Activated B cell treated with CpG ODN at 0.5 μM for 24 hours (primary cell): ENCODE measurements around the gene THAP3. TPM values are rescaled to one million over a fixed set of nuclear protein-coding genes. Genes with fewer than 3 reads are reported as not detected.

Experiments used
- ATAC-seq: fragments of 200-7000 bp; cut with Tn5 transposase; one replicate; pipeline ENCODE4 v1.10.0; 2021; ENCODE audit warnings: low read depth, mild to moderate bottlenecking, moderate library complexity
- CTCF ChIA-PET: fragments of 350-600 bp; sonication (Branson Sonifier 250); formaldehyde crosslinking; loops from one replicate; lab custom pipeline; 2021; ENCODE audit warnings: antibody characterized with exemption; lab: Charles Lee
- POLR2A ChIA-PET: fragments of 350-600 bp; sonication (Branson Sonifier 250); formaldehyde crosslinking; loops from one replicate; lab custom pipeline; 2021; ENCODE audit warnings: antibody characterized with exemption; lab: Charles Lee
- DNase-seq: peaks from one replicate; pipeline ENCODE4 v3.0.0; 2022
- H3K27ac Mint-ChIP-seq: one replicate; pipeline ENCODE4 v1.8.0; 2020; ENCODE audit warnings: mixed read lengths
- H3K27me3 Mint-ChIP-seq: one replicate; pipeline ENCODE4 v1.8.0; 2021; ENCODE audit warnings: mixed read lengths
- H3K36me3 Mint-ChIP-seq: one replicate; pipeline ENCODE4 v1.8.0; 2021; ENCODE audit warnings: low read depth, mixed read lengths
- H3K4me1 Mint-ChIP-seq: one replicate; pipeline ENCODE4 v1.8.0; 2021; ENCODE audit warnings: mixed read lengths
- H3K4me3 Mint-ChIP-seq: one replicate; pipeline ENCODE4 v1.8.0; 2020; ENCODE audit warnings: mild to moderate bottlenecking, mixed read lengths
- H3K9me3 Mint-ChIP-seq: one replicate; pipeline ENCODE4 v1.8.0; 2020; ENCODE audit warnings: mixed read lengths
- intact Hi-C: fragments of 100-400 bp; cut with micrococcal nuclease; formaldehyde crosslinking; loops from one replicate; pipeline ENCODE4 v1.15.1; 2024
- total RNA-seq: library from RNA; stranded (reverse); gene quantifications from 2 replicates; pipeline ENCODE4 v1.2.3, GENCODE V29; 2022
- TF ChIP-seq, protein P1 (sequence below): fragments of 200-600 bp; IDR thresholded peaks from one replicate; pipeline ENCODE4 v1.8.0; 2022; ENCODE audit warnings: antibody characterized with exemption, mild to moderate bottlenecking

THAP3 gene
- total RNA-seq, 1 donor from 2014 or later = 21.3 TPM

DNA sequence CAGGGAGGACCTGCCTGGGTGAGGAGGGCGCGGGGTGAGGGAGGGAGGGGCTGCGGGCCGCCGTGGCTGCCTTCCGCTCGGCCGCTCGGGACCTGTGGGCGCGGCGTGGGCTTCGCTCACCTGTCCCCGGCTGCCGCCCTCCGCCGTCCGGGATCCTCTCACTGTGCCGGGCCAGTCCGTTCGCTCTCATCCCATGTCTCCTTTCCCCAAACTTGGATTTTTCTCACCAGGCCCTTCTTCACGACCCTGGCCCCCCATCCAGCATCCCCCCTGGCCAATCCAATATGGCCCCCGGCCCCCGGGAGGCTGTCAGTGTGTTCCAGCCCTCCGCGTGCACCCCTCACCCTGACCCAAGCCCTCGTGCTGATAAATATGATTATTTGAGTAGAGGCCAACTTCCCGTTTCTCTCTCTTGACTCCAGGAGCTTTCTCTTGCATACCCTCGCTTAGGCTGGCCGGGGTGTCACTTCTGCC is 44.5 kb upstream of the THAP3 start:
- Mint-ChIP-seq H3K4me3 (peak overlapping the region; percentile 95), H3K27ac (peak overlapping the region; percentile 94), H3K9me3 (no peaks in the 10 kb centered on the region), H3K36me3 (peaks cover 14% of the 10 kb centered on the region), H3K4me1 (peaks cover 41% of the 10 kb centered on the region), H3K27me3 (no peaks in the 10 kb centered on the region)
- ChIA-PET POLR2A (interaction anchor here (0.6 to 4.3 kb wide), 16 partner anchors 11 to 1188 kb away, joined by 3 to 94 read pairs (median 10); partner anchors contain the start of genes ACOT7, CAMTA1, KLHL21 and NOL9), CTCF (interaction anchor here (1.2 to 2.6 kb wide), 3 partner anchors 22 to 55 kb away, joined by 3 to 15 read pairs (median 4); partner anchors contain the start of genes NOL9 and TAS1R1)
- ATAC-seq = peak; percentile 41
- TF ChIP-seq, protein P1, sequence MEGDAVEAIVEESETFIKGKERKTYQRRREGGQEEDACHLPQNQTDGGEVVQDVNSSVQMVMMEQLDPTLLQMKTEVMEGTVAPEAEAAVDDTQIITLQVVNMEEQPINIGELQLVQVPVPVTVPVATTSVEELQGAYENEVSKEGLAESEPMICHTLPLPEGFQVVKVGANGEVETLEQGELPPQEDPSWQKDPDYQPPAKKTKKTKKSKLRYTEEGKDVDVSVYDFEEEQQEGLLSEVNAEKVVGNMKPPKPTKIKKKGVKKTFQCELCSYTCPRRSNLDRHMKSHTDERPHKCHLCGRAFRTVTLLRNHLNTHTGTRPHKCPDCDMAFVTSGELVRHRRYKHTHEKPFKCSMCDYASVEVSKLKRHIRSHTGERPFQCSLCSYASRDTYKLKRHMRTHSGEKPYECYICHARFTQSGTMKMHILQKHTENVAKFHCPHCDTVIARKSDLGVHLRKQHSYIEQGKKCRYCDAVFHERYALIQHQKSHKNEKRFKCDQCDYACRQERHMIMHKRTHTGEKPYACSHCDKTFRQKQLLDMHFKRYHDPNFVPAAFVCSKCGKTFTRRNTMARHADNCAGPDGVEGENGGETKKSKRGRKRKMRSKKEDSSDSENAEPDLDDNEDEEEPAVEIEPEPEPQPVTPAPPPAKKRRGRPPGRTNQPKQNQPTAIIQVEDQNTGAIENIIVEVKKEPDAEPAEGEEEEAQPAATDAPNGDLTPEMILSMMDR = no peak
- no peak for DNase-seq
- intact Hi-C loops = loop anchor here (1.0 kb wide), 1 partner anchor 45 kb away; no protein-coding TSS in a partner anchor

DNA sequence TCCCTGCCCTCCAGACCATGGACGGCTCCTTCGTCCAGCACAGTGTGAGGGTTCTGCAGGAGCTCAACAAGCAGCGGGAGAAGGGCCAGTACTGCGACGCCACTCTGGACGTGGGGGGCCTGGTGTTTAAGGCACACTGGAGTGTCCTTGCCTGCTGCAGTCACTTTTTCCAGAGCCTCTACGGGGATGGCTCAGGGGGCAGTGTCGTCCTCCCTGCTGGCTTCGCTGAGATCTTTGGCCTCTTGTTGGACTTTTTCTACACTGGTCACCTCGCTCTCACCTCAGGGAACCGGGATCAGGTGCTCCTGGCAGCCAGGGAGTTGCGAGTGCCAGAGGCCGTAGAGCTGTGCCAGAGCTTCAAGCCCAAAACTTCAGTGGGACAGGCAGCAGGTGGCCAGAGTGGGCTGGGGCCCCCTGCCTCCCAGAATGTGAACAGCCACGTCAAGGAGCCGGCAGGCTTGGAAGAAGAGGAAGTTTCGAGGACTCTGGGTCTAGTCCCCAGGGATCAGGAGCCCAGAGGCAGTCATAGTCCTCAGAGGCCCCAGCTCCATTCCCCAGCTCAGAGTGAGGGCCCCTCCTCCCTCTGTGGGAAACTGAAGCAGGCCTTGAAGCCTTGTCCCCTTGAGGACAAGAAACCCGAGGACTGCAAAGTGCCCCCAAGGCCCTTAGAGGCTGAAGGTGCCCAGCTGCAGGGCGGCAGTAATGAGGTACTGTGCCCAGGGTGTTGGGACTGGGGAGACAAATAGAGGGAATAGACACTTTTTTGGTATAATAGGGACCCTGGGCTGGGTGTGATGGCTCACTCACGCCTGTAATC is 43.9 kb upstream of the THAP3 start:
- no peak for ATAC-seq
- H3K4me1 Mint-ChIP-seq = peaks cover 41% of the 10 kb centered on the region
- CTCF ChIA-PET = interaction anchor here (0.7 to 2.6 kb wide), 5 partner anchors 19 to 92 kb away, joined by 3 to 15 read pairs (median 4); partner anchors contain the start of genes NOL9 and TAS1R1

DNA sequence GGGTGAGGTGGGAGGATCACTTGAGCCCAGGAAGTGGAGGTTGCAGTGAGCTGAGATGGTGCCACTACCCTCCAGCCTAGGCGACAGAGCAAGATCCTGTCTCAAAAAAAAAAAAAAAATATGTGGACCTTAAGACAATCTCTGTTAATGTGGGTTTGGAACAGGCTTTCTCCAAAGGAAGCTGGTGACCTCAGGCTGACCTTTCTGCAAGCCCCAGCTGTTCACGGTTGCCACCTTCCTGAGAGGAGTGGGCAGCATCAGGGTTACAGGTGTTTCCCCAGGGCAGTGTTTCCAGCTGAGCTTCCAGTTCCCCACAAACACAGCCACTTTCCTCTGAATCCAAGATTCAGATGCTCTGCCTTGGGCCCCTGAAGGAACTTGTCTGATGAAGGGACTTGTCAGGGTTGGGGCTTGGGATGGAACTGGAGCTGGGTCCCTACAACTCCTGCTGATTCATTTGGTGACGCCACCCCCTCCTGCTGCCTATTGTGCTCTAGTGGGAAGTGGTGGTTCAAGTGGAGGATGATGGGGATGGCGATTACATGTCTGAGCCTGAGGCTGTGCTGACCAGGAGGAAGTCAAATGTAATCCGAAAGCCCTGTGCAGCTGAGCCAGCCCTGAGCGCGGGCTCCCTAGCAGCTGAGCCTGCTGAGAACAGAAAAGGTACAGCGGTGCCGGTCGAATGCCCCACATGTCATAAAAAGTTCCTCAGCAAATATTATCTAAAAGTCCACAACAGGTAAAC is 42.9 kb upstream of the THAP3 start:
- peaks cover 41% of the 10 kb centered on the region for H3K4me1 Mint-ChIP-seq
- TF ChIP-seq, protein P1 = no peak
- ATAC-seq = no peak

More for the DNA sequence above, 43.9 kb upstream of the THAP3 start:
- H3K4me3 Mint-ChIP-seq = peak overlapping the region; percentile 95
- POLR2A ChIA-PET = interaction anchor here (0.5 to 4.3 kb wide), 12 partner anchors 10 to 1195 kb away, joined by 3 to 94 read pairs (median 12); partner anchors contain the start of genes ACOT7, KLHL21, NOL9 and TAS1R1
- TF ChIP-seq, protein P1 = no peak
- intact Hi-C loops = loop anchor here (1.0 kb wide), 1 partner anchor 44 kb away; no protein-coding TSS in a partner anchor
- peak; percentile 18 for DNase-seq
- H3K27ac Mint-ChIP-seq = peak overlapping the region; percentile 94
- no peaks in the 10 kb centered on the region for H3K27me3 Mint-ChIP-seq
- H3K36me3 Mint-ChIP-seq = peaks cover 14% of the 10 kb centered on the region
- H3K9me3 Mint-ChIP-seq = no peaks in the 10 kb centered on the region

DNA sequence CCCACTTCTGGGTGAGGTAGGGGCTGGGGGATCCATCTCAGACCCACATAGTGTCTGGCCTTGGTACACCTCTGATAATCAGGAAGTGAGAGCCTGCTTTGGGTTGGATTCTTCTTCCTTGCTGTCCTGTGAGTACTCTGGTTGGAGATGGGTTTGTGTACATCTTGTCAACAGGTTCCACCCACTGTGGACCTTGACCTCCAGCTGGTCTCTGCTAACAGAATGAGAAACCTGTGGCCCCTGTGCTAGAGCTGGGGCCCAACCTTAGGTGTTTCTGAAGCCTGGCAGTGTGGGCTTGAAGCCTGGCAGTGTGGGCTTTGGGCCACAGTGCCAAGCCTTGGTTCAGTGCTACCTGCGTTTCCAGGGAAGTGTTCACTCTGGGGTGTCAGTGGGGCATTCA is 42.3 kb upstream of the THAP3 start:
- CTCF ChIA-PET = no interaction called here
- TF ChIP-seq, protein P1 = no peak
- Mint-ChIP-seq H3K9me3 (no peaks in the 10 kb centered on the region), H3K4me3 (peak overlapping the region; percentile 15), H3K27ac (peak overlapping the region; percentile 65), H3K27me3 (no peaks in the 10 kb centered on the region), H3K36me3 (peaks cover 17% of the 10 kb centered on the region), H3K4me1 (peaks cover 45% of the 10 kb centered on the region)
- intact Hi-C loops = no loop called here
- POLR2A ChIA-PET = interaction anchor here (4.3 kb wide), 1 partner anchor 19 kb away, joined by 94 read pairs; the partner anchor contains the start of gene KLHL21
- ATAC-seq (no peak), DNase-seq (no peak)

More for the DNA sequence above, 42.9 kb upstream of the THAP3 start:
- CTCF ChIA-PET = interaction anchor here (0.7 to 2.6 kb wide), 3 partner anchors 18 to 93 kb away, joined by 3 to 15 read pairs (median 4); partner anchors contain the start of genes NOL9 and TAS1R1
- Mint-ChIP-seq H3K27me3 (no peaks in the 10 kb centered on the region), H3K27ac (peak overlapping the region; percentile 65), H3K36me3 (peaks cover 16% of the 10 kb centered on the region), H3K4me3 (peak overlapping the region; percentile 95), H3K9me3 (no peaks in the 10 kb centered on the region)
- intact Hi-C loops = no loop called here
- DNase-seq = no peak
- POLR2A ChIA-PET = interaction anchor here (0.5 to 4.3 kb wide), 3 partner anchors 20 to 1194 kb away, joined by 3 to 94 read pairs (median 16); partner anchors contain the start of gene KLHL21
